Epithelial cell of esophagus (primary cell): ENCODE measurements around the gene ARID5A.

Source experiments
- DNase-seq: peaks from one replicate; pipeline ENCODE4 v3.0.0; 2010; ENCODE audit warnings: low read depth
- H3K4me3 ChIP-seq: 2 replicates; pipeline ENCODE4 v1.5.1; 2011; ENCODE audit warnings: mild to moderate bottlenecking, low read length, control low read depth
- TF ChIP-seq, protein P1 (sequence below): IDR thresholded peaks from 2 replicates; pipeline ENCODE4 v1.5.1; 2011; ENCODE audit warnings: low read depth, mild to moderate bottlenecking, low read length, control low read depth, inconsistent platforms; ENCODE audit not compliant: insufficient read depth; ENCODE audit errors: missing control alignments

The ARID5A gene, protein sequence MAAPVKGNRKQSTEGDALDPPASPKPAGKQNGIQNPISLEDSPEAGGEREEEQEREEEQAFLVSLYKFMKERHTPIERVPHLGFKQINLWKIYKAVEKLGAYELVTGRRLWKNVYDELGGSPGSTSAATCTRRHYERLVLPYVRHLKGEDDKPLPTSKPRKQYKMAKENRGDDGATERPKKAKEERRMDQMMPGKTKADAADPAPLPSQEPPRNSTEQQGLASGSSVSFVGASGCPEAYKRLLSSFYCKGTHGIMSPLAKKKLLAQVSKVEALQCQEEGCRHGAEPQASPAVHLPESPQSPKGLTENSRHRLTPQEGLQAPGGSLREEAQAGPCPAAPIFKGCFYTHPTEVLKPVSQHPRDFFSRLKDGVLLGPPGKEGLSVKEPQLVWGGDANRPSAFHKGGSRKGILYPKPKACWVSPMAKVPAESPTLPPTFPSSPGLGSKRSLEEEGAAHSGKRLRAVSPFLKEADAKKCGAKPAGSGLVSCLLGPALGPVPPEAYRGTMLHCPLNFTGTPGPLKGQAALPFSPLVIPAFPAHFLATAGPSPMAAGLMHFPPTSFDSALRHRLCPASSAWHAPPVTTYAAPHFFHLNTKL

DNA sequence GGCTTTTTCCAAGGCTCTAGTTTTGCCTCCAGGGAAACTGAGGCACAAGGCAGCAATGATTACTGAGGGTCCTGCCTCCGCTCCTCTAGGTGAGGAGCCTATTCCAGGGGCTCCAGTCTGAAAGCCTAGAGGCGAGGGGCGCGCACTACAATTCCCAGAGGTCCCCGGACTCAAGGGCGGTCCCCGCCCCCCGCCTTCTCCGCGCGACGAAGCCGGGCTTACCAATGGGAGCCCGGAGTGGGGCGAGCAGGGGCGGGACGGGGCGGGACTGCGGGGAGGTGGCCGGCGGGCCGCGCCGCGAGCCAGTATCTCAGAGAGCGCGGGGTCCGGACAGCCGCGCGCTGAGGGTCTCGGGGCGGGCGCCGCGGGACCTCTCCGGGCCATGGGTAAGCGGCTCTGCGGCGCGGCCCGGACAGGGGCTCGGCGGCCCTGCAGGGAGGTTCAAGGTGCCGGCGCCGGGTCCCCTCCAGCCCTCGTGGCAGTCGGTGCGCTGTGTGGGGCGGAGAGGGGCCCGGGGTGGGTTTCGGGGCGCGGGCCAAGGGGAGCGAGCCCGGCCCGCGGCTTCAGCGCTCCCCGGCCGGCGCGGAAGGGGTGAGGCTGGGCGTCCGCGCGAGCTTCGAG, at the start of gene ARID5A:
TSS of gene ARID5A (plus strand) at position 308 of the 621 bp plus-strand sequence. CDS start at position 383, 75 bp downstream.
- TF ChIP-seq, protein P1, sequence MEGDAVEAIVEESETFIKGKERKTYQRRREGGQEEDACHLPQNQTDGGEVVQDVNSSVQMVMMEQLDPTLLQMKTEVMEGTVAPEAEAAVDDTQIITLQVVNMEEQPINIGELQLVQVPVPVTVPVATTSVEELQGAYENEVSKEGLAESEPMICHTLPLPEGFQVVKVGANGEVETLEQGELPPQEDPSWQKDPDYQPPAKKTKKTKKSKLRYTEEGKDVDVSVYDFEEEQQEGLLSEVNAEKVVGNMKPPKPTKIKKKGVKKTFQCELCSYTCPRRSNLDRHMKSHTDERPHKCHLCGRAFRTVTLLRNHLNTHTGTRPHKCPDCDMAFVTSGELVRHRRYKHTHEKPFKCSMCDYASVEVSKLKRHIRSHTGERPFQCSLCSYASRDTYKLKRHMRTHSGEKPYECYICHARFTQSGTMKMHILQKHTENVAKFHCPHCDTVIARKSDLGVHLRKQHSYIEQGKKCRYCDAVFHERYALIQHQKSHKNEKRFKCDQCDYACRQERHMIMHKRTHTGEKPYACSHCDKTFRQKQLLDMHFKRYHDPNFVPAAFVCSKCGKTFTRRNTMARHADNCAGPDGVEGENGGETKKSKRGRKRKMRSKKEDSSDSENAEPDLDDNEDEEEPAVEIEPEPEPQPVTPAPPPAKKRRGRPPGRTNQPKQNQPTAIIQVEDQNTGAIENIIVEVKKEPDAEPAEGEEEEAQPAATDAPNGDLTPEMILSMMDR, result no peak
- H3K4me3 ChIP-seq, result peak within 1 kb of the TSS; percentile 60
- DNase-seq, result peak; percentile 90

DNA sequence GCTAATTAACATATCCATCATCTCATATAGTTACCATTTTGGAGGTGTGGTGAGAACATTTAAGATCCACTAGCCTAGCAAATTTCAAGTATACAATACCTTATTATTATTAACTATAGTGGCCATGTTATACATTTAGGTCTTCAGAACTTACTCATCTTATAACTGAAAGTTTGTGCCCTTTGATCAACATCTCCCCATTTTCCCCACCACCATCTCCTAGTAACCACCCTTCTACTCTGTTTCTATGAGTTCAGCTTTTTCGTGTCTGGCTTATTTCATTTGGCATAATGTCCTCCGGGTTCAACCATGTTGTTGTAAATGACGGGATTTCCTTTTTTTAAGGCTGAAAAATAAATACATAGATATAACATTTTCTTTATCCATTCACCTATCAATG, 47.3 kb upstream of the ARID5A start:
- no peak for DNase-seq
- TF ChIP-seq, protein P1, result no peak
- no peak overlapping the region for H3K4me3 ChIP-seq

DNA sequence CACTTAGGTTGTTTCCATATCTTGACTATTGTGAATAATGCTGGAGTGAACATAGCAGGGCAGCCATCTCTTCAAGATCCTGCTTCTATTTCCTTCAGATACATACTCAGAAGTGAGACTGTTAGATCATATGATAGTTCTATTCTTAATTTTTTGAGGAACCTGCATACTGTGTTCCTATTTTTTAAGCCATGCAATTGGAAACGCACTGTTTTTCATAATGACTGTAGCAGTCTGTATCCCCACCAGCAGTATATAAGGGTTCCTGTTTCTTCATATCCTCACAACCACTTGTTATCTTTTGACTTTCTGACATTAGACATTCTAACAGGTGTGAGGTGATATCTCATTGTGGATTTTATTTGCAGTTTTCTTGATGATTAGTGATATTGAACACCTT, 46.9 kb upstream of the ARID5A start:
- TF ChIP-seq, protein P1, result no peak
- no peak overlapping the region for H3K4me3 ChIP-seq
- no peak for DNase-seq

DNA sequence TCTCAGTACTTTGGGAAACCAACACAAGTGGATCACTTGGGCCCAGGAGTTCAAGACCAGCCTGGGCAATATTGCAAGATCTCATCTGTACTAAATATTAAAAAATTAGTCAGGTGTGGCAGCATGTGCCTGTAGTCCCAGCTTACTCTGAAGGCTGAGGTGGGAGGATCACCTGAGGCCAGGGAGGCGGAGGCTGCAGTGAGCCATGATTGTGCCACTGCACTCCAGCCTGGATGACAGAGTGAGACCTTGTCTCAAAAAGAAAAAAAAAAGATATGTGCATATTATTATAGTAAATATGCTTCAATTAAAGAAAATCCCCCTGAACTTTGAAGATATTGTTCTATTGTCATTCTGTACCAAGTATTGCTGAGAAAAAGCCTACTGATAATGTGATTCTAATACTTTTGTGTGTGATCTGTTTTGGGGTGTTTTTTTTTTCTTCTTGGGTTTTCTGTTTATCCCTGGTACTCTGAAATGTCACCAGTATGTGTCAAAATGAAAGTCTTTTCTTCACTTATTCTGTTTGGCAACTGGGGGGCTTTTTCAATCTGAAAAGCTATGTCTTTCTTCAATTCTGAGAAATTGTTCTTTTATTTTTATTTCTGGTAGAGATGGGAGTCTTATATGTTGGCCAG, 44.6 kb upstream of the ARID5A start:
- no peak overlapping the region for H3K4me3 ChIP-seq
- DNase-seq, result no peak
- TF ChIP-seq, protein P1, result no peak

DNA sequence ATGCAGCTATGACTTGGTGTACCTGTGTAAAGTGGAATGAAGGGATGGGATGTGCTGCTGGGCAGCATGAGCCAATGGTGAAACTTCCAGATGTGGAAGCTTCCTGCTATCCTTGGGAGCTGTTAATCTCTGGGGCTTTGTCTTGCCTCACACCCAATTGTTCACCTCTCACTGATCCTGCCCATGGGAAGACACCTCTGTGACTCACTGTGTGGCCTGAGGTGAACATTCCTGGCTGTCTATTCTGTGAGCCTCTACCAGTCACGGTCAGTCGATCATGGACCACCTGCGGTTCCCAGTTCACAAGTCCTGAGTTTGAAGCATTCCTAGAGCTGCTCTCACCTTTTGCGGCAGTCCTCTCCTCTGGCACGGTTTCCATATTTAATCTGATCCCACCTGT, 43.5 kb upstream of the ARID5A start:
- TF ChIP-seq, protein P1, result no peak
- H3K4me3 ChIP-seq, result no peak overlapping the region
- DNase-seq, result peak; percentile 89

DNA sequence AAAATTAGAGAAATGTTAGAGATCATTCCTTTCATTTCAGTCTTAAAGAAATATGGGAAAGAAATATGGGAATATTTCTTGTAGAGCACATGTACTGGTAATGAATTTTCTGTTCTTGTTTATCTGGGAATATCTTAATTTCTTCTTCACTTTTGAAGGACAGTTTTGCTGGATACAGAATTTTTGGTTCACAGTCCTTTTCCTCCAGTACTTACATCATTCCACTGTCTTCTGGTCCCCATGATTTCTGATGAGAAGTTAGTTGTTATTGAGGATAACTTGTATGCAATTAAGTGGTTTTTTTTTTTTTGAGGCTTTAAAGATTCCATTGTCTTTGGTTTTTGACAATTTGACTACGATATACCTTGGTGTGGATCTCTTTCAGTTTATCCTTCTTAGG, 42.4 kb upstream of the ARID5A start:
- TF ChIP-seq, protein P1, result no peak
- no peak overlapping the region for H3K4me3 ChIP-seq
- no peak for DNase-seq
